Stomach (tissue), 4 donors: Measurements from ENCODE around the gene SESN3.

Experiments used
- EP300 ChIP-seq: sonication (generic); formaldehyde crosslinking; IDR thresholded peaks from one replicate; pipeline ENCODE4 v1.6.1; 2017; ENCODE audit warnings: antibody characterized with exemption
- POLR2A ChIP-seq, 4 donors: fragments of 450-650 bp; IDR thresholded peaks; one replicate each; pipeline ENCODE4 v1.6.1; 2016; ENCODE audit warnings: antibody characterized with exemption in 4 of 4, control low read depth in 2 of 4, mild to moderate bottlenecking in 1 of 4, moderate library complexity in 1 of 4
- POLR2AphosphoS5 ChIP-seq, 3 donors: sonication (generic); formaldehyde crosslinking; IDR thresholded peaks; one replicate each; pipeline ENCODE4 v1.6.1; 2016; ENCODE audit warnings: antibody characterized with exemption in 3 of 3
- TF ChIP-seq, protein P1 (sequence below), 7 experiments: fragments of 450-650 bp in 4 of 7; fragments of 200-600 bp in 3 of 7; sonication (generic) in 3 of 7; IDR thresholded peaks; one replicate each; pipeline ENCODE4 v1.5.1; 2016 to 2019; ENCODE audit warnings: antibody characterized with exemption in 7 of 7, control low read depth in 2 of 7, mild to moderate bottlenecking in 1 of 7

DNA sequence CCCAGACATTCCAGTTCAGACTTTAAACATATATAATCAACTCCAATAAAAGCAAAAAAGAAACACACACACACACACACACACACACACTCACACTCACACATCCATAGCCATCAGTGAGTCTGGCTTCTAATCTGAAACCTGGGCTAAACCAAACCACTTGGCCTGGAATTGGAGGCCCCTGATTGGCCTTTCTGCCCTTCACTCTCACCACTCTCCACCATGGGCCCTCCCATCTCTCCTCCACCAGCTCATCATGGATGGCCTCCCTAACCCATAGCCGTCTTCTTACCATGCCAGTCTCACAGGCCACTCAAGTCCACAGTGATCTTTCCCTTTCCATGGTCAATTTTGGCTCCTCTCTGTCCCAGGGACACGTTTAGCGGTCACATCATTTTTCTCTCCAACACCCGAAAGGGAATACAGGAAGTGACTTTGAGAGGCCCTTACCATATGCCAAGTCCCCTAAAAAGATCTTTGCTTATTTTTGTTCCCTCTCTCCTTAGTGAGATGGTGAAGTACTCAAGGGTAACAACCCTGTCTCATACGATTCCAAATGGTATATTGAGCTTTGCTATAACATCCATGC is 74.8 kb downstream of the SESN3 start:
- TF ChIP-seq, protein P1, sequence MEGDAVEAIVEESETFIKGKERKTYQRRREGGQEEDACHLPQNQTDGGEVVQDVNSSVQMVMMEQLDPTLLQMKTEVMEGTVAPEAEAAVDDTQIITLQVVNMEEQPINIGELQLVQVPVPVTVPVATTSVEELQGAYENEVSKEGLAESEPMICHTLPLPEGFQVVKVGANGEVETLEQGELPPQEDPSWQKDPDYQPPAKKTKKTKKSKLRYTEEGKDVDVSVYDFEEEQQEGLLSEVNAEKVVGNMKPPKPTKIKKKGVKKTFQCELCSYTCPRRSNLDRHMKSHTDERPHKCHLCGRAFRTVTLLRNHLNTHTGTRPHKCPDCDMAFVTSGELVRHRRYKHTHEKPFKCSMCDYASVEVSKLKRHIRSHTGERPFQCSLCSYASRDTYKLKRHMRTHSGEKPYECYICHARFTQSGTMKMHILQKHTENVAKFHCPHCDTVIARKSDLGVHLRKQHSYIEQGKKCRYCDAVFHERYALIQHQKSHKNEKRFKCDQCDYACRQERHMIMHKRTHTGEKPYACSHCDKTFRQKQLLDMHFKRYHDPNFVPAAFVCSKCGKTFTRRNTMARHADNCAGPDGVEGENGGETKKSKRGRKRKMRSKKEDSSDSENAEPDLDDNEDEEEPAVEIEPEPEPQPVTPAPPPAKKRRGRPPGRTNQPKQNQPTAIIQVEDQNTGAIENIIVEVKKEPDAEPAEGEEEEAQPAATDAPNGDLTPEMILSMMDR (IDR thresholded peaks at IDR 0.05), result no peak
- TF ChIP-seq POLR2A (IDR thresholded peaks at IDR 0.05) (no peak), EP300 (no peak), POLR2AphosphoS5 (IDR thresholded peaks at IDR 0.05) (no peak)
